ENCODE measurements around the gene FOLR1. TPM values are rescaled to one million over a fixed set of nuclear protein-coding genes. Genes with fewer than 3 reads are reported as not detected.

FOLR1 gene
- total and polyA plus RNA-seq, 9 of the 15 experiments (the other 6 are each of a cell fraction or from before 2014, with no cell fraction given) = 0.22 to 2.3 (median 1.0) TPM

DNA sequence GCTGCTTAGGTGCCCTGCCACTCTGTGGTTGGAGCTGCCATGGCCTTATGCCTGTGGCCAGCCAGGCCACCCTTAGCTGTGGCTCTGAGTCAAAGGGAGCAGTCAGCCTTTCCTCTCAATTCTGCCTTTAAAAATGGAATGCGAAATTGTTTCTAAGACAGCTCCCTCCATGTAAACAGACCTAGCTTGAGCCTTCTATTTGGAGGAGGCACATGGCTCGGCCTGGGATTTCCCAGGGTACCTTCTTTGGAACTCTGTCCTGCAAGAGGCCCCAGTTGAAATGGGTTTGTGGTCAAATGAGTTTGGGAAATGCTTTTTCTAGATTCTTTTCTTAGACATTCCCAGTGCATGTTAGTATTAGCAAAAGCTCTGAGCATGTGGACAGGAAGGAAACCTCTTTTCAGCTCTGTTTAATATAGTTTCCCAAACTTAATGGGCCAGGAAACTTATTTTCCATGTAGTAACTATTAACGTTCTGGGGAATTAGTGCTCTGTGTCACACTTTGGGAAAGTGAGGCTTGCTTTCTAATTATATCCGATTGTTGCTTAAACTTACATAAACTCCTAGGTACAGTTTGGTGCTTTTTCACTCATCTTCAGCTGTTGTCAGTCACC is 44.2 kb downstream of the FOLR1 start:
- no peak for DNase-seq (ENCODE audit: extremely low read depth in 1 of 4, low spot score in 3 of 4)
- Histone ChIP-seq H3K36me3 (ENCODE audit: control insufficient read depth, insufficient read depth, low read length) (peaks cover 75% of the 10 kb centered on the region), H3K27me3 (ENCODE audit: control insufficient read depth in 2 of 2, insufficient read depth in 2 of 2, low read length in 2 of 2) (no peaks in the 10 kb centered on the region), H3K9ac (ENCODE audit: insufficient read depth in 1 of 2, low read depth in 2 of 2, low read length in 2 of 2) (no peak overlapping the region), H3K27ac (ENCODE audit: extremely low read depth, low read depth, low read length) (no peak overlapping the region), H3K79me2 (ENCODE audit: control insufficient read depth, insufficient read depth, low read length) (no peaks in the 10 kb centered on the region), H3K4me2 (ENCODE audit: insufficient read depth, low read length) (no peak overlapping the region), H3K4me3 (no peak overlapping the region), H3K9me1 (ENCODE audit: control insufficient read depth, insufficient read depth, low read length) (no peaks in the 10 kb centered on the region), H3K4me1 (replicated peaks in 1 of 2; ENCODE audit: control insufficient read depth in 2 of 2, insufficient read depth in 2 of 2, low read length in 2 of 2) (peaks cover 0 to 28% of the 10 kb centered on the region in 2 experiments; a peak in 2 of 5 replicates), H2AFZ (ENCODE audit: low read depth, low read length) (no peak overlapping the region), H4K20me1 (replicated peaks; ENCODE audit: control insufficient read depth, insufficient read depth, low read length) (no peaks in the 10 kb centered on the region), H3K9me3 (replicated peaks; ENCODE audit: control insufficient read depth, insufficient read depth, low read depth, low read length) (no peaks in the 10 kb centered on the region)
- ATAC-seq = no peak
- no peak for TF ChIP-seq ZNF277 (CRISPR knock-in tag; IDR thresholded peaks at IDR 0.05; ENCODE audit: borderline replicate concordance)
- TF ChIP-seq CHD2 (IDR thresholded peaks at IDR 0.05; ENCODE audit: low read depth, low read length) = no peak
- TF ChIP-seq ZNF584 (CRISPR knock-in tag; IDR thresholded peaks at IDR 0.05; ENCODE audit: low read depth) = no peak
- TF ChIP-seq ZNF316 (IDR thresholded peaks at IDR 0.05) = no peak
- TF ChIP-seq RB1 (IDR thresholded peaks at IDR 0.05; ENCODE audit: low read depth) = no peak
- no peak for TF ChIP-seq ZNF280A (IDR thresholded peaks at IDR 0.05; ENCODE audit: low read depth, partially characterized antibody)
- no peak for TF ChIP-seq SMARCA5 (IDR thresholded peaks at IDR 0.05)
- no peak for TF ChIP-seq MTA3 (IDR thresholded peaks at IDR 0.05; ENCODE audit: borderline replicate concordance)
- no peak for TF ChIP-seq NONO (IDR thresholded peaks at IDR 0.05; ENCODE audit: low read depth in 2 of 2, low read length in 1 of 2)
- no peak for TF ChIP-seq ZNF174 (CRISPR knock-in tag; IDR thresholded peaks at IDR 0.05)
- TF ChIP-seq POLR2B (IDR thresholded peaks at IDR 0.05; ENCODE audit: low read depth, partially characterized antibody) = no peak
- no peak for TF ChIP-seq ADNP (tag; IDR thresholded peaks at IDR 0.05)
- TF ChIP-seq PHB (CRISPR knock-in tag; IDR thresholded peaks at IDR 0.05) = no peak
- no peak for TF ChIP-seq TCF7 (IDR thresholded peaks at IDR 0.05; ENCODE audit: borderline replicate concordance)
- no peak for TF ChIP-seq CBFA2T2 (conservative IDR thresholded peaks at IDR 0.05)
- TF ChIP-seq TGIF2 (CRISPR knock-in tag; IDR thresholded peaks at IDR 0.05) = no peak
- TF ChIP-seq RAD21 (CRISPR knock-in tag; conservative IDR thresholded peaks at IDR 0.05 in 1 of 2, IDR thresholded peaks at IDR 0.05 in 1 of 2) = no peak
- no peak for TF ChIP-seq FOXJ3 (CRISPR knock-in tag; IDR thresholded peaks at IDR 0.05)
- no TSS peak for BruUV-seq (replicated peaks)
- intact Hi-C loops (cut with micrococcal nuclease) (loop anchor here (5.0 kb wide), 2 partner anchors 54 to 196 kb away; partner anchors contain the start of gene CLPB), in situ Hi-C loops (cut with MboI) (no loop called here)
- CTCF ChIA-PET (ENCODE audit: low intra/inter-chr PET ratio) = no interaction called here
- POLR2A ChIA-PET = interaction anchor here (0.6 to 2.8 kb wide), 7 partner anchors 9 to 289 kb away, joined by 3 to 13 read pairs (median 5); partner anchors contain the start of genes CLPB and INPPL1
- WGBS (ENCODE audit: insufficient coverage, low coverage, missing lambda C conversion rate) = 63% methylated on average over 4 of the region's 4 CpGs
- FAIRE-seq = no peak

Data from K562 (cell line).